ENCODE results near the gene HGS.

Gene HGS

DNA sequence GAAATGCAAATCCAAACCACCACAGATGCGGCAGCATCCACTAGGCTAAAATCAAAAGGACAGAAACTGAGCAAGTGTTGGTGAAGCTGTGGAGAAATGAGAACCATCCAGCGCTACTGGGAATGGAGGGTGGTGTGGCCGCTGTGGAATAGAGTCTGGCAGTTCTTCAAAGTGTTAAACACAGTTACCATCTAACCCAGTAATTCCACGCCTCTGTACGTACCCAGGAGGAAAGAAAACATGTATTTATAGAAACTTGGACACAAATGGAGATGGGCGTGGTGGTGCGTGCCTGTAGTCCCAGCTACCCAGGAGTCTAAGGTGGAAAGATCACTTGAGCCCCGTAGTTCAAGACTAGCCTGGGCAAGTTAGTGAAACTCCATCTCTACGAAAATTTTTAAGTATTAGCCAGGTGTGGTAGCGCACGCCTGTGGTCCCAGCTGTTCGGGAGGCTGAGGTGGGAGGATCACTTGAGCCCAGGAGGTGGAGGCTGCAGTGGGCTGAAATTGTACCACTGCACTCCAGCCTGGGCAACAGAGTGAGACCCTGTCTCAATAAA is 39.9 kb downstream of the HGS start:
- H3K4me3 ChIP-seq (ENCODE audit: low read depth, low read length) = no peak overlapping the region
- no peak overlapping the region for H3K27ac ChIP-seq
- H3K27me3 ChIP-seq (replicated peaks) = no peaks in the 10 kb centered on the region
- TF ChIP-seq, protein P1, sequence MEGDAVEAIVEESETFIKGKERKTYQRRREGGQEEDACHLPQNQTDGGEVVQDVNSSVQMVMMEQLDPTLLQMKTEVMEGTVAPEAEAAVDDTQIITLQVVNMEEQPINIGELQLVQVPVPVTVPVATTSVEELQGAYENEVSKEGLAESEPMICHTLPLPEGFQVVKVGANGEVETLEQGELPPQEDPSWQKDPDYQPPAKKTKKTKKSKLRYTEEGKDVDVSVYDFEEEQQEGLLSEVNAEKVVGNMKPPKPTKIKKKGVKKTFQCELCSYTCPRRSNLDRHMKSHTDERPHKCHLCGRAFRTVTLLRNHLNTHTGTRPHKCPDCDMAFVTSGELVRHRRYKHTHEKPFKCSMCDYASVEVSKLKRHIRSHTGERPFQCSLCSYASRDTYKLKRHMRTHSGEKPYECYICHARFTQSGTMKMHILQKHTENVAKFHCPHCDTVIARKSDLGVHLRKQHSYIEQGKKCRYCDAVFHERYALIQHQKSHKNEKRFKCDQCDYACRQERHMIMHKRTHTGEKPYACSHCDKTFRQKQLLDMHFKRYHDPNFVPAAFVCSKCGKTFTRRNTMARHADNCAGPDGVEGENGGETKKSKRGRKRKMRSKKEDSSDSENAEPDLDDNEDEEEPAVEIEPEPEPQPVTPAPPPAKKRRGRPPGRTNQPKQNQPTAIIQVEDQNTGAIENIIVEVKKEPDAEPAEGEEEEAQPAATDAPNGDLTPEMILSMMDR (IDR thresholded peaks at IDR 0.05; ENCODE audit: low read depth, low read length, missing control alignments) = no peak
- no peaks in the 10 kb centered on the region for H3K36me3 ChIP-seq (replicated peaks)
- no peak for DNase-seq
- in situ Hi-C loops (cut with HindIII; ENCODE audit: low pct_ligation_motif_present, low sequenced_read_pairs) = no loop called here

DNA sequence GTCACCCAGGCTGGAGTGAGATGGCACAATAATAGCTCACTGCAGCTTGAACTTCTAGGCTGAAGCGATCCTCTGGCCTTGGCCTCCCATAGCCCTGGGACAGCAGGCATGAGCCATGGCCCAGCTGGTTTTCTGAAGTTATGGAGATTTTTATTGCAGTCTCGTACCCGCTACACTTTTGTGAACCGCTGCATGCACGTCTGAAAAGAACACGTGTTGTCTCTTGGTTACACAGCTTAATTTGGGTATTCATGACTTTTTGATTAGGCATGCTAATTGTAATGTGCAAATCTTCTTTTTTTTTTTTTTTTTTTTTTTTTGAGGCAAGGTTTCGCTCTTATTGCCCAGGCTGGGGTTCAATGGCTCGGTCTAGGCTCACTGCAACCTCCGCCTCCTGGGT is 41.6 kb downstream of the HGS start:
- TF ChIP-seq, protein P1 (IDR thresholded peaks at IDR 0.05; ENCODE audit: low read depth, low read length, missing control alignments) = no peak
- Histone ChIP-seq H3K27ac (no peak overlapping the region), H3K36me3 (replicated peaks) (no peaks in the 10 kb centered on the region), H3K4me3 (ENCODE audit: low read depth, low read length) (no peak overlapping the region), H3K27me3 (replicated peaks) (no peaks in the 10 kb centered on the region)
- DNase-seq = no peak
- in situ Hi-C loops (cut with HindIII; ENCODE audit: low pct_ligation_motif_present, low sequenced_read_pairs) = no loop called here

DNA sequence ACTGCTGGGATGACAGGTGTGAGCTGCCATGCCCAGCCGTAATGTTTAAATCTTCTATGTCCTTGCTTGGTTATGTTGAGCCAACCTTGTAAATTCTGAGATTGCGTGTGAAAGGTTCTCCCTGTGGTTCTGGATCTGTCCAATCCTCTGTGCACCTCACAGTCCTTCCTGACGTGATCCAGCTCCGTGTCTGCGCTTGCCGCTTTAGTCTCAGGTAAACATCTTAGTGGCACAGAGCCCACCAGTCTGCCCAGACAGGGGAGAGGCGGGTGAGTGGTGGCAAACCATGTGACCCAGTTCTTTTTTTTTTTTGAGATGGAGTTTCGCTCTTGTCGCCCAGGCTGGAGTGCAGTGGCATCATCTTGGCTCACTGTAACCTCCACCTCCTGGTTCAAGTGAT is 42.2 kb downstream of the HGS start:
- DNase-seq = no peak
- no peak overlapping the region for H3K4me3 ChIP-seq (ENCODE audit: low read depth, low read length)
- in situ Hi-C loops (cut with HindIII; ENCODE audit: low pct_ligation_motif_present, low sequenced_read_pairs) = no loop called here
- H3K36me3 ChIP-seq (replicated peaks) = no peaks in the 10 kb centered on the region
- TF ChIP-seq, protein P1 (IDR thresholded peaks at IDR 0.05; ENCODE audit: low read depth, low read length, missing control alignments) = no peak
- no peak overlapping the region for H3K27ac ChIP-seq
- H3K27me3 ChIP-seq (replicated peaks) = no peaks in the 10 kb centered on the region

DNA sequence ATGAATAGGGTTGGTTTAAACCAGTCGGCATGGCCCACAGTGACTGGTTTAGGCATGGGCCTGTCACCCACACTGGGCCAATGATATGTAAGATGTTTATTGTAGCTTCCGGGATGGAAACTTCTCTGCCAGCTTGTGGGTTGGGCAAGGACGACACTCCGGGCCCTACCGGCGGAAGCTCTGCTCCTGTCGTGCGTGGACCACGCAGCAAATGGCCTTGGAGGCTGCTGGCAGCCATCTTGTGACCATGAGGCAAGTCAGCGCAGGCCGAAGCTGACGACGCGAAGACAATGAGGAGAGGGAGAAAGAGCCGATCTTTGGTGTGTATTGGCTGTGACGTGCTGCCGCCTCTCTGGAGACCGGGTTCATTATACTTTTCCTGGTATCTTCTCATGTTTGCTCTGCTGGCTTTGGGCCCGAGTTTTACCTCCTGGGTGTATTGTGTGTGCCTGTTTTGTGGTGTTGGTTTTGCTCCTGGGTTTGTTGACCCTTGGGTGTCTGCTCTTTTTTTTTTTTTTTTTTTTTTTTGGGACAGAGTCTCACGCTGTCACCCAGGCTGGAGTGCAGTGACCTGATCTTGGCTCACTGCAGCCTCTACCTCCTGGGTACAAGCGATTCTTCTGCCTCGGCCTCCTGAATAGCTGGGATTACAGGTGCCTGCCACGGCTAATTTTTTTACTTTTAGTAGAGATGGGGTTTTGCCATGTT is 43.7 kb downstream of the HGS start:
- TF ChIP-seq, protein P1 (IDR thresholded peaks at IDR 0.05; ENCODE audit: low read depth, low read length, missing control alignments) = no peak
- Histone ChIP-seq H3K4me3 (ENCODE audit: low read depth, low read length) (no peak overlapping the region), H3K36me3 (replicated peaks) (no peaks in the 10 kb centered on the region), H3K27me3 (replicated peaks) (no peaks in the 10 kb centered on the region), H3K27ac (no peak overlapping the region)
- in situ Hi-C loops (cut with HindIII; ENCODE audit: low pct_ligation_motif_present, low sequenced_read_pairs) = no loop called here
- no peak for DNase-seq

DNA sequence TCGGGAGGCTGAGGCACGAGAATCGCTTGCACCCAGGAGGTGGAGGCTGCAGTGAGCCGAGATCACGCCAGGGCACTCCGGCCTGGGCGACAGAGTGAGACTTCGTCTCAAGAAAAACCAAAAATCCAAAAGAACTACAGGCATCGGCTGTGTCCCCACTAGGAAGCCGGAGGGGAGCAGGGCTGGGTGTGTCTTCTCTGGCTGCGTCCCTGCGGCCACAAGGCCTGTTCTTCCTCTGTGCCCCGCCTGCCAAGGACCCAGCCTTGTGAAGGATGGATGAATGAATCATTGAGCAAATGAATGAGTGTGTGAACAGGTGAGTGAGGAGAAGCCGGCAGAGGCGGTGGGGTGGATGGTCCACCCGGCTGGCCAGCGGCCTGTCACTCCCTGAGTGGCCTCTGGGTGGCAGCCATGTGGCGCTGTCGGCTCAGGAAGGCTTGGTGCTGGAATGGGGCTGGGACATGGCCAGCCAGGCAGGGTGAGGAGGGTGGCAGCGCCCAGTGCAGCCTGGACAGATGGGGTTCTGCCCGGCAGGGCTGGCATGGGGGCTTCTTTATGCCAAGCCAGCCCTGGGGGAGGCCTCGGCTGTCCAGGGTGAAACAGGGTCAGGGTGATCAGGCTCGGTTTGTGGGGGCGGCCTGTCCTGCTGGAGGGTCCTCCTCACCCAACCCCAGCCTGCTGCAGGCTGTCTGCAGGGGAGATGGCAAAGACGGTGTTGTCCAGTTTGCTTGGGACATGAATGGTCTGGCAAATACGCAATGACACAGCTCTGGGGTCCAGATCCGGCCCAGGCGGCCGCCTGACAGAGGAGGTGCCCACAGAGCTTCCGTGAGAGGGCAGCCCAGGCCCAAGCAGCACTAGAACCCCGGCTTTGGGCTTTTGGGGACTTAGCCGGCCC is 49.9 kb downstream of the HGS start:
- H3K27me3 ChIP-seq (replicated peaks) = no peaks in the 10 kb centered on the region
- H3K36me3 ChIP-seq (replicated peaks) = no peaks in the 10 kb centered on the region
- TF ChIP-seq, protein P1 (IDR thresholded peaks at IDR 0.05; ENCODE audit: low read depth, low read length, missing control alignments) = peak; percentile 94
- peak; percentile 45 for DNase-seq
- no peak overlapping the region for H3K4me3 ChIP-seq (ENCODE audit: low read depth, low read length)
- H3K27ac ChIP-seq = no peak overlapping the region
- in situ Hi-C loops (cut with HindIII; ENCODE audit: low pct_ligation_motif_present, low sequenced_read_pairs) = no loop called here
